ENCODE results near the gene MARCHF9. TPM values are rescaled to one million over a fixed set of nuclear protein-coding genes. Genes with fewer than 3 reads are reported as not detected.
A peak's percentile ranks its signal among the peaks of the same experiment; 100 is the strongest.

MARCHF9 gene
- total RNA-seq, 2 experiments from 2014 or later = 23.6 to 24.4 TPM

GRCh38 chr12:57760347-57760982, 5.6 kb downstream of the MARCHF9 start:
- H3K27ac Mint-ChIP-seq = no peak overlapping the region
- peaks cover 30% of the 10 kb centered on the region for H3K4me1 Mint-ChIP-seq (ENCODE audit: low read depth)
- no peak overlapping the region for H3K4me3 Mint-ChIP-seq
- peaks cover 15% of the 10 kb centered on the region for H3K36me3 Mint-ChIP-seq (ENCODE audit: low read depth)
- ATAC-seq (no peak), DNase-seq (no peak)
- peaks cover 5% of the 10 kb centered on the region for H3K27me3 Mint-ChIP-seq (ENCODE audit: low read depth)
- ChIA-PET CTCF (interaction anchor here (0.9 to 2.1 kb wide), 9 partner anchors 7 to 177 kb away, joined by 3 to 20 read pairs (median 4); partner anchors contain the start of genes CTDSP2 and TSFM), POLR2A (interaction anchor here (1.0 to 1.5 kb wide), 2 partner anchors 12 to 16 kb away, joined by 3 read pairs; partner anchors contain the start of genes EEF1AKMT3, METTL1 and TSPAN31)
- no peaks in the 10 kb centered on the region for H3K9me3 Mint-ChIP-seq (ENCODE audit: insufficient read depth)

GRCh38 chr12:57761391-57761998, 6.6 kb downstream of the MARCHF9 start:
- CTCF ChIA-PET = interaction anchor here (0.9 to 2.0 kb wide), 2 partner anchors 22 to 139 kb away, joined by 3 to 8 read pairs; partner anchors contain the start of gene TSFM
- ATAC-seq (no peak), DNase-seq (no peak)
- Mint-ChIP-seq H3K9me3 (ENCODE audit: insufficient read depth) (no peaks in the 10 kb centered on the region), H3K36me3 (ENCODE audit: low read depth) (peaks cover 14% of the 10 kb centered on the region), H3K27ac (no peak overlapping the region), H3K4me1 (ENCODE audit: low read depth) (peaks cover 35% of the 10 kb centered on the region), H3K27me3 (ENCODE audit: low read depth) (peaks cover 10% of the 10 kb centered on the region), H3K4me3 (no peak overlapping the region)
- POLR2A ChIA-PET = interaction anchor here (1.5 kb wide), 1 partner anchor 17 kb away, joined by 3 read pairs; the partner anchor contains the start of gene TSPAN31

GRCh38 chr12:57762463-57762862, 7.6 kb downstream of the MARCHF9 start:
- DNase-seq (no peak), ATAC-seq (no peak)
- POLR2A ChIA-PET = no interaction called here
- peaks cover 12% of the 10 kb centered on the region for H3K36me3 Mint-ChIP-seq (ENCODE audit: low read depth)
- H3K27me3 Mint-ChIP-seq (ENCODE audit: low read depth) = peaks cover 12% of the 10 kb centered on the region
- H3K4me1 Mint-ChIP-seq (ENCODE audit: low read depth) = peaks cover 33% of the 10 kb centered on the region
- no peaks in the 10 kb centered on the region for H3K9me3 Mint-ChIP-seq (ENCODE audit: insufficient read depth)
- H3K27ac Mint-ChIP-seq = no peak overlapping the region
- CTCF ChIA-PET = no interaction called here
- no peak overlapping the region for H3K4me3 Mint-ChIP-seq

GRCh38 chr12:57763881-57764661, 9.2 kb downstream of the MARCHF9 start:
- ChIA-PET POLR2A (interaction anchor here (0.7 to 1.2 kb wide), 3 partner anchors 12 to 73 kb away, joined by 3 to 4 read pairs (median 3); partner anchors contain the start of genes CDK4 and TSPAN31), CTCF (interaction anchor here (0.6 to 5.4 kb wide), 11 partner anchors 8 to 140 kb away, joined by 3 to 72 read pairs (median 3); partner anchors contain the start of genes CDK4 and MARCHF9)
- ATAC-seq = no peak
- Mint-ChIP-seq H3K27me3 (ENCODE audit: low read depth) (peaks cover 12% of the 10 kb centered on the region), H3K4me3 (peak overlapping the region; percentile 83), H3K27ac (no peak overlapping the region), H3K9me3 (ENCODE audit: insufficient read depth) (no peaks in the 10 kb centered on the region), H3K4me1 (ENCODE audit: low read depth) (peaks cover 33% of the 10 kb centered on the region), H3K36me3 (ENCODE audit: low read depth) (peaks cover 8% of the 10 kb centered on the region)
- no peak for DNase-seq

- Mint-ChIP-seq H3K36me3 (ENCODE audit: low read depth) (peaks cover 10% of the 10 kb centered on the region), H3K4me3 (peak overlapping the region; percentile 83), H3K27me3 (ENCODE audit: low read depth) (peaks cover 12% of the 10 kb centered on the region), H3K27ac (peak overlapping the region; percentile 15), H3K4me1 (ENCODE audit: low read depth) (peaks cover 29% of the 10 kb centered on the region), H3K9me3 (ENCODE audit: insufficient read depth) (no peaks in the 10 kb centered on the region)
- ChIA-PET POLR2A (interaction anchor here (0.7 to 1.2 kb wide), 3 partner anchors 13 to 72 kb away, joined by 3 to 4 read pairs (median 3); partner anchors contain the start of genes CDK4 and TSPAN31), CTCF (interaction anchor here (0.6 to 5.4 kb wide), 8 partner anchors 8 to 139 kb away, joined by 3 to 72 read pairs (median 4); partner anchors contain the start of gene MARCHF9)
- DNase-seq = no peak
- peak; percentile 1 for ATAC-seq
Observed at GRCh38 chr12:57764662-57765002, 9.7 kb downstream of the MARCHF9 start.

GRCh38 chr12:57765003-57765697, 10.2 kb downstream of the MARCHF9 start:
- ChIA-PET POLR2A (interaction anchor here (0.7 to 1.2 kb wide), 3 partner anchors 13 to 72 kb away, joined by 3 to 4 read pairs (median 3); partner anchors contain the start of genes CDK4 and TSPAN31), CTCF (interaction anchor here (0.6 to 5.4 kb wide), 10 partner anchors 9 to 139 kb away, joined by 3 to 72 read pairs (median 4); partner anchors contain the start of gene MARCHF9)
- H3K36me3 Mint-ChIP-seq (ENCODE audit: low read depth) = peaks cover 15% of the 10 kb centered on the region
- H3K27ac Mint-ChIP-seq = peak overlapping the region; percentile 80
- peak; percentile 84 for ATAC-seq
- peaks cover 28% of the 10 kb centered on the region for H3K4me1 Mint-ChIP-seq (ENCODE audit: low read depth)
- peaks cover 12% of the 10 kb centered on the region for H3K27me3 Mint-ChIP-seq (ENCODE audit: low read depth)
- peak; percentile 67 for DNase-seq
- H3K4me3 Mint-ChIP-seq = peak overlapping the region; percentile 83
- H3K9me3 Mint-ChIP-seq (ENCODE audit: insufficient read depth) = no peaks in the 10 kb centered on the region

- Mint-ChIP-seq H3K27ac (peak overlapping the region; percentile 80), H3K4me1 (ENCODE audit: low read depth) (peaks cover 34% of the 10 kb centered on the region), H3K4me3 (peak overlapping the region; percentile 83), H3K36me3 (ENCODE audit: low read depth) (peaks cover 20% of the 10 kb centered on the region), H3K27me3 (ENCODE audit: low read depth) (peaks cover 12% of the 10 kb centered on the region), H3K9me3 (ENCODE audit: insufficient read depth) (no peaks in the 10 kb centered on the region)
- POLR2A ChIA-PET = interaction anchor here (0.6 to 1.8 kb wide), 3 partner anchors 9 to 149 kb away, joined by 4 to 5 read pairs (median 5); no protein-coding TSS in a partner anchor
- ATAC-seq (peak; percentile 20), DNase-seq (no peak)
- CTCF ChIA-PET = interaction anchor here (0.8 to 5.4 kb wide), 8 partner anchors 10 to 138 kb away, joined by 3 to 72 read pairs (median 4); partner anchors contain the start of genes MARCHF9 and TSFM
Observed at GRCh38 chr12:57765698-57766463, 11.0 kb downstream of the MARCHF9 start.

GRCh38 chr12:57766464-57767304, 11.8 kb downstream of the MARCHF9 start, which contains the start of gene CYP27B1:
CYP27B1 (minus strand) TSS chr12:57767078; CDS start chr12:57767041, 37 bp downstream.
- peaks cover 20% of the 10 kb centered on the region for H3K36me3 Mint-ChIP-seq (ENCODE audit: low read depth)
- peak within 1 kb of the TSS; percentile 83 for H3K4me3 Mint-ChIP-seq
- peaks cover 12% of the 10 kb centered on the region for H3K27me3 Mint-ChIP-seq (ENCODE audit: low read depth)
- H3K27ac Mint-ChIP-seq = no peak within 1 kb of the TSS
- no peak for DNase-seq
- ChIA-PET CTCF (interaction anchor here (0.8 to 5.4 kb wide), 8 partner anchors 10 to 138 kb away, joined by 3 to 72 read pairs (median 4); partner anchors contain the start of genes MARCHF9 and TSFM), POLR2A (interaction anchor here (0.6 to 1.8 kb wide), 5 partner anchors 10 to 150 kb away, joined by 3 to 5 read pairs (median 4); partner anchors contain the start of gene TSFM)
- no peak for ATAC-seq
- no peaks in the 10 kb centered on the region for H3K9me3 Mint-ChIP-seq (ENCODE audit: insufficient read depth)
- peaks cover 40% of the 10 kb centered on the region for H3K4me1 Mint-ChIP-seq (ENCODE audit: low read depth)

GRCh38 chr12:57767305-57767698, 12.4 kb downstream of the MARCHF9 start:
- H3K4me1 Mint-ChIP-seq (ENCODE audit: low read depth) = peaks cover 42% of the 10 kb centered on the region
- H3K4me3 Mint-ChIP-seq = no peak overlapping the region
- ATAC-seq (no peak), DNase-seq (no peak)
- no peaks in the 10 kb centered on the region for H3K9me3 Mint-ChIP-seq (ENCODE audit: insufficient read depth)
- no peak overlapping the region for H3K27ac Mint-ChIP-seq
- peaks cover 20% of the 10 kb centered on the region for H3K36me3 Mint-ChIP-seq (ENCODE audit: low read depth)
- CTCF ChIA-PET = interaction anchor here (1.0 to 5.4 kb wide), 6 partner anchors 8 to 137 kb away, joined by 3 to 72 read pairs (median 9); partner anchors contain the start of gene MARCHF9
- H3K27me3 Mint-ChIP-seq (ENCODE audit: low read depth) = peaks cover 12% of the 10 kb centered on the region
- POLR2A ChIA-PET = interaction anchor here (0.8 to 1.8 kb wide), 4 partner anchors 11 to 132 kb away, joined by 3 to 5 read pairs (median 4); partner anchors contain the start of gene TSFM

Data from activated CD8-positive, alpha-beta T cell treated with anti-CD3 and anti-CD28 coated beads, Interleukin-2, amount 10 ng/mL, durations not matched to agents 7 days and 5 days (primary cell).